GM12878 (cell line): Measurements from ENCODE around the gene RRP1B. TPM values are rescaled to one million over a fixed set of nuclear protein-coding genes. Genes with fewer than 3 reads are reported as not detected.

Experiments used
- ATAC-seq: fragments of 200-7000 bp; cut with Tn5 transposase; 3 replicates; pipeline ENCODE4 v1.9.1; 2020; ENCODE audit warnings: mild to moderate bottlenecking, moderate library complexity
- BruUV-seq: library from RNA; stranded (reverse); fragments of 400-500 nt; replicated peaks from 2 replicates; lab custom pipeline; 2021; lab: Mats Ljungman, UMichigan
- CTCF ChIA-PET: fragments of 300-600 bp; sonication (Branson Sonifier 250); formaldehyde crosslinking; extraction: SDS; loops from one replicate; lab custom pipeline; 2021; ENCODE audit warnings: inconsistent platforms; lab: Yijun Ruan, JAX
- POLR2A ChIA-PET: fragments of 350-600 bp; formaldehyde crosslinking; extraction: SDS; loops from one replicate; lab custom pipeline; 2021; ENCODE audit warnings: inconsistent platforms; lab: Charles Lee
- RAD21 ChIA-PET: fragments of 300-600 bp; sonication (Branson Sonifier 250); formaldehyde crosslinking; loops from one replicate; lab custom pipeline; 2023; ENCODE audit warnings: antibody characterized with exemption; ENCODE audit not compliant: unreplicated experiment; lab: Charles Lee
- SMC1A ChIA-PET: fragments of 300-600 bp; sonication (Branson Sonifier 250); formaldehyde crosslinking; loops from one replicate; lab custom pipeline; 2023; ENCODE audit not compliant: unreplicated experiment, uncharacterized antibody; lab: Charles Lee
- DNase-seq: peaks from one replicate; pipeline ENCODE4 v3.0.0-alpha.2; 2011; ENCODE audit warnings: low read depth, low spot score
- FAIRE-seq: peaks from 3 replicates; lab custom pipeline; 2011; peaks lifted over from hg19 to GRCh38; lab: Jason Lieb, UNC
- H2AFZ ChIP-seq: 2 replicates; pipeline ENCODE4 v1.6.0; 2011; ENCODE audit warnings: low read depth, low read length, control low read depth; ENCODE audit not compliant: control insufficient read depth
- H3K27ac ChIP-seq: 2 replicates; pipeline ENCODE4 v1.5.1; 2011; ENCODE audit warnings: control low read depth; ENCODE audit not compliant: control insufficient read depth, insufficient read depth
- H3K27me3 ChIP-seq, 2 experiments: replicated peaks in 1 of 2; 2 replicates each; pipeline versions ENCODE4 v1.6.0 to v1.6.1; 2011; ENCODE audit warnings: low read length in 1 of 2; ENCODE audit not compliant: control insufficient read depth in 2 of 2, insufficient read depth in 2 of 2
- H3K36me3 ChIP-seq, 2 experiments: 2 replicates each; pipeline ENCODE4 v1.5.1; 2011; ENCODE audit warnings: low read length in 1 of 2; ENCODE audit not compliant: control insufficient read depth in 2 of 2, insufficient read depth in 2 of 2
- H3K4me1 ChIP-seq: 2 replicates; pipeline ENCODE4 v1.6.1; 2011; ENCODE audit warnings: mild to moderate bottlenecking, low read length, moderate library complexity, mixed read lengths; ENCODE audit not compliant: control insufficient read depth, insufficient read depth
- H3K4me2 ChIP-seq: 2 replicates; pipeline ENCODE4 v1.6.0; 2011; ENCODE audit warnings: control low read depth; ENCODE audit not compliant: control insufficient read depth, insufficient read depth
- H3K4me3 ChIP-seq: fragments of 200-600 bp; sonication (generic); 2 replicates; pipeline ENCODE4 v1.5.1; 2016
- H3K79me2 ChIP-seq: 2 replicates; pipeline ENCODE4 v1.6.0; 2011; ENCODE audit warnings: low read length; ENCODE audit not compliant: control insufficient read depth, insufficient read depth
- H3K9ac ChIP-seq: 2 replicates; pipeline ENCODE4 v1.8.0; 2011; ENCODE audit warnings: low read length, control low read depth, mixed read lengths; ENCODE audit not compliant: control insufficient read depth, insufficient read depth
- H3K9me3 ChIP-seq: replicated peaks from 3 replicates; pipeline ENCODE4 v1.5.1; 2011; ENCODE audit warnings: mild to moderate bottlenecking, low read length; ENCODE audit not compliant: control insufficient read depth, insufficient read depth
- H4K20me1 ChIP-seq: 2 replicates; pipeline ENCODE4 v1.6.0; 2011; ENCODE audit not compliant: control insufficient read depth, insufficient read depth
- DPF2 ChIP-seq: fragments of 450-650 bp; IDR thresholded peaks from 2 replicates; pipeline ENCODE4 v1.6.1; 2017; ENCODE audit warnings: mild to moderate bottlenecking
- EED ChIP-seq: sonication (generic); IDR thresholded peaks from 2 replicates; pipeline ENCODE4 v1.6.1; 2016; ENCODE audit warnings: antibody characterized with exemption, low read depth
- FOS ChIP-seq: IDR thresholded peaks from 3 replicates; pipeline ENCODE4 v1.6.1; 2011; ENCODE audit warnings: borderline replicate concordance; ENCODE audit not compliant: insufficient read length; ENCODE audit errors: extremely low read depth
- IRF4 ChIP-seq: IDR thresholded peaks from 2 replicates; pipeline ENCODE4 v1.6.1; 2011; ENCODE audit warnings: low read depth, low read length
- MAX ChIP-seq: IDR thresholded peaks from 2 replicates; pipeline ENCODE4 v1.6.1; 2012; ENCODE audit warnings: low read depth, low read length, improper control_type of control experiment
- MXI1 ChIP-seq: fragments of 150-350 bp; IDR thresholded peaks from 2 replicates; pipeline ENCODE4 v1.6.1; 2011; ENCODE audit warnings: low read depth, mild to moderate bottlenecking, inconsistent platforms, low read length, improper control_type of control experiment
- NR2C2 ChIP-seq: IDR thresholded peaks from 2 replicates; pipeline ENCODE4 v1.6.1; 2011; ENCODE audit warnings: borderline replicate concordance, low read depth; ENCODE audit not compliant: control insufficient read depth, insufficient read length
- SMARCA5 ChIP-seq: fragments of 450-650 bp; IDR thresholded peaks from 2 replicates; pipeline ENCODE4 v1.6.1; 2017; ENCODE audit warnings: mild to moderate bottlenecking
- SMC3 ChIP-seq: IDR thresholded peaks from 2 replicates; pipeline ENCODE4 v1.6.1; 2011; ENCODE audit warnings: low read length, improper control_type of control experiment, borderline replicate concordance
- SP1 ChIP-seq: IDR thresholded peaks from one replicate; pipeline ENCODE4 v1.6.1; 2011; ENCODE audit warnings: low read depth, low read length
- TBL1XR1 ChIP-seq: IDR thresholded peaks from 2 replicates; pipeline ENCODE4 v1.6.1; 2012; ENCODE audit warnings: low read depth, low read length, improper control_type of control experiment
- WGBS: methylation state at CpG from one replicate; pipeline ENCODE4 v1.1.6; 2016; ENCODE audit warnings: low lambda C conversion rate; ENCODE audit not compliant: insufficient replicate concordance, insufficient coverage; ENCODE audit errors: missing lambda C conversion rate; 5-methylcytosine and 5-hydroxymethylcytosine counted together
- in situ Hi-C: fragments of 300-500 bp; cut with MboI; formaldehyde crosslinking; loops from 9 replicates; pipeline ENCODE4 v1.14.3; 2018; ENCODE audit warnings: mixed read lengths
- intact Hi-C: fragments of 100-400 bp; cut with micrococcal nuclease; formaldehyde crosslinking; loops from one replicate; pipeline ENCODE4 v1.14.2; 2022; ENCODE audit not compliant: unreplicated experiment
- polyA plus RNA-seq, 11 experiments: library from polyadenylated mRNA; depleted of rRNA in 4 of 11; unstranded in 6 of 11; stranded (reverse) in 5 of 11; fragments of >200 nt; fragmentation: Nextera tagmentation in 4 of 11; fragmentation: Illumina TruSeq in 1 of 11; extraction: Ambion mirVana in 4 of 11; extraction: Trizol in 1 of 11; gene quantifications; 1 replicate in 1 of 11; 2 replicates in 10 of 11; pipeline versions ENCODE4 v1.2.1 to v1.2.3, GENCODE V29; 2011 to 2016; ENCODE audit warnings: inconsistent platforms in 2 of 11, missing spikeins in 2 of 11, low read depth in 1 of 11
- total RNA-seq, 4 experiments: library from RNA; depleted of rRNA in 3 of 4; stranded (reverse); fragments of >200 nt in 3 of 4; fragmentation: Illumina TruSeq in 1 of 4; extraction: Trizol in 1 of 4; gene quantifications; 2 replicates each; pipeline versions ENCODE4 v1.2.1 to v1.2.3, GENCODE V29; 2013 to 2021
- TF ChIP-seq, protein P1 (sequence below): IDR thresholded peaks from 2 replicates; pipeline ENCODE4 v1.6.1; 2011; ENCODE audit warnings: borderline replicate concordance, low read depth, mild to moderate bottlenecking, moderate library complexity, mixed read lengths, low read length; ENCODE audit not compliant: insufficient read depth; ENCODE audit errors: extremely low read length

The RRP1B gene
- total and polyA plus RNA-seq, 10 of the 15 experiments (the other 5 are each of a cell fraction or from before 2014, with no cell fraction given) = 8.1 to 57.4 (median 38.1) TPM

GRCh38 chr21:43737158-43737950, 78.0 kb downstream of the RRP1B start:
- POLR2A ChIA-PET = interaction anchor here (0.9 kb wide), 1 partner anchor 18 kb away, joined by 4 read pairs; no protein-coding TSS in a partner anchor
- in situ Hi-C loops (no loop called here), intact Hi-C loops (no loop called here)
- TF ChIP-seq IRF4 (no peak), EED (no peak), MAX (no peak), SP1 (no peak), MXI1 (no peak), SMARCA5 (no peak), NR2C2 (no peak), SMC3 (no peak), DPF2 (no peak), FOS (no peak), TBL1XR1 (no peak)
- TF ChIP-seq, protein P1, sequence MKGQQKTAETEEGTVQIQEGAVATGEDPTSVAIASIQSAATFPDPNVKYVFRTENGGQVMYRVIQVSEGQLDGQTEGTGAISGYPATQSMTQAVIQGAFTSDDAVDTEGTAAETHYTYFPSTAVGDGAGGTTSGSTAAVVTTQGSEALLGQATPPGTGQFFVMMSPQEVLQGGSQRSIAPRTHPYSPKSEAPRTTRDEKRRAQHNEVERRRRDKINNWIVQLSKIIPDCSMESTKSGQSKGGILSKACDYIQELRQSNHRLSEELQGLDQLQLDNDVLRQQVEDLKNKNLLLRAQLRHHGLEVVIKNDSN = no peak
- FAIRE-seq = no peak
- Histone ChIP-seq H3K36me3 (peaks cover 7 to 20% of the 10 kb centered on the region in 2 experiments; a peak in 3 of 4 replicates), H3K4me1 (no peaks in the 10 kb centered on the region), H3K9me3 (no peaks in the 10 kb centered on the region), H3K4me2 (no peak overlapping the region), H3K27me3 (no peaks in the 10 kb centered on the region), H3K4me3 (no peak overlapping the region), H3K27ac (no peak overlapping the region), H4K20me1 (no peaks in the 10 kb centered on the region; the same call in 1 of the 2 replicates), H3K79me2 (no peaks in the 10 kb centered on the region; the same call in none of the 2 replicates), H2AFZ (no peak overlapping the region), H3K9ac (no peak overlapping the region)
- SMC1A ChIA-PET = no interaction called here
- CTCF ChIA-PET = no interaction called here
- DNase-seq = no peak
- RAD21 ChIA-PET = no interaction called here
- WGBS = 95% methylated on average over 35 of the region's 35 CpGs
- BruUV-seq = no TSS peak
- no peak for ATAC-seq
